GM19351 (cell line): ENCODE results near the gene ITGAX.

Experiments used
- ATAC-seq: cut with Tn5 transposase; IDR thresholded peaks from one replicate; pipeline ENCODE4 v1.9.1; 2021; ENCODE audit warnings: mild to moderate bottlenecking, moderate library complexity; ENCODE audit not compliant: unreplicated experiment

Gene ITGAX

DNA sequence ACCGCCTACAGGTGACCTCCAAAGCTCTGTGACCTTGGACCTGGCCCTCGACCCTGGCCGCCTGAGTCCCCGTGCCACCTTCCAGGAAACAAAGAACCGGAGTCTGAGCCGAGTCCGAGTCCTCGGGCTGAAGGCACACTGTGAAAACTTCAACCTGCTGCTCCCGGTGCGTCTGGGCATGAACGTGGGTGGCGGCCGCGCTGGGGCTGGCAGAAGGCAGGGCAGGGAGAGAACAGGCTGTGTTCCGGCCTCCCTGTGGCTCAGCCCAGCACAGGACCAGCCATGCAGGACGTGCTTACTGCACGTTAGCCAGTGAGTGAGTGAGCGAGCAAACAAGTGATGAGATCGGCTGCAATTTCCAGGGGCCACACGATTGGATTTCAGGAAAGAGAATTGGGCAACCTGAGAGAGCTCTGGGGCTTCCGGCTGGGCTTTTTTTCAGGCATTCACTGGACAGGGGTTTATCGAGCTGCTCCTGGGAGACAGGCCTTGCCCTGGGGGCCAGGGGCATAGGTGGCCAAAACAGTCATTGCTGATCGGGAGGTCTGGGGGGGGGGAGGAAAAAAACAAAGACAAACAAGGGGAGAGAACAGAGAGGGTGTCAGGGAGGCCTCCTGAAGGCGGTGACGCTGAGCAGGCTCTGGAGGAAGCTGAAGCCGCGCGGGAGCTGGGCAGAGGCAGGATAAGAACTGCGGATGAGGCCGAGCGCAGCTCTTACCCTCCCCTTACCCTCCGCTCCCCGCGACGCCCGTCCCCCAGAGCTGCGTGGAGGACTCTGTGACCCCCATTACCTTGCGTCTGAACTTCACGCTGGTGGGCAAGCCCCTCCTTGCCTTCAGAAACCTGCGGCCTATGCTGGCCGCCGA lies 16.9 kb downstream of the ITGAX start:
- ATAC-seq = no peak

- ATAC-seq = no peak
Observed at GRCh38 chr16:31373235-31373634, 18.3 kb downstream of the ITGAX start.

- ATAC-seq = no peak
Observed at GRCh38 chr16:31375231-31375630, 20.3 kb downstream of the ITGAX start.

GRCh38 chr16:31376705-31377104 lies 21.7 kb downstream of the ITGAX start:
- no peak for ATAC-seq

- no peak for ATAC-seq
Observed at GRCh38 chr16:31377210-31377903, 22.4 kb downstream of the ITGAX start.

DNA sequence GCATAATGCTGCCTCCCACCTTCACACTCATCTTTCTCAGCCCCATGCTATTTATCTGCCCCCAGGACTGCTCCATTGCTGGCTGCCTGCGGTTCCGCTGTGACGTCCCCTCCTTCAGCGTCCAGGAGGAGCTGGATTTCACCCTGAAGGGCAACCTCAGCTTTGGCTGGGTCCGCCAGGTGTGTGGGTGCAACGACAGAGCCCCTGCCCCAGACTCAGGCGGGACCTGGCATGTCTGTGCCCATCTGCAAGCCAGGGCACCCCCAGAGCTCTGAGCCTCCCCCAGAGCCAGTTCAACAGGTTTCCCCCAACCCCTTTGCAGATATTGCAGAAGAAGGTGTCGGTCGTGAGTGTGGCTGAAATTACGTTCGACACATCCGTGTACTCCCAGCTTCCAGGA lies 25.2 kb downstream of the ITGAX start:
- ATAC-seq = no peak

GRCh38 chr16:31382485-31383161 lies 27.6 kb downstream of the ITGAX start:
- ATAC-seq = peak; percentile 50

DNA sequence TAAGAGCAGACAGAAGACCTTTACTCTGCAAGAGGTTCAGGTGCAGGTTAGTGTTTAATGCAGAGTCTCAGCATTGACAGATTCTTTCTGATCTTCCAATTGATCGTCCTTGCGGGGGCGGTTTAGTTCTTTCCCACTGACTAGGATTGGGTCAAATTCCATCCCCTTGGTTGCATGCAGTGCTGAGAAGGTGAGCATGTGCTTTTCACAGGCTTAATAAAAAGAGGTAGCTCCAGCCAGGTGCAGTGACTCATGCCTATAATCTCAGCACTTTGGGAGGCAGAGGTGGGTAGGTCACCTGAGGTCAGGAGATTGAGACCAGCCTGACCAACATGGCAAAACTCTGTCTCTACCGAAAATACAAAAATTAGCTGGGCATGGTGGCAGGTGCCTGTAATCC lies 30.7 kb downstream of the ITGAX start:
- no peak for ATAC-seq

DNA sequence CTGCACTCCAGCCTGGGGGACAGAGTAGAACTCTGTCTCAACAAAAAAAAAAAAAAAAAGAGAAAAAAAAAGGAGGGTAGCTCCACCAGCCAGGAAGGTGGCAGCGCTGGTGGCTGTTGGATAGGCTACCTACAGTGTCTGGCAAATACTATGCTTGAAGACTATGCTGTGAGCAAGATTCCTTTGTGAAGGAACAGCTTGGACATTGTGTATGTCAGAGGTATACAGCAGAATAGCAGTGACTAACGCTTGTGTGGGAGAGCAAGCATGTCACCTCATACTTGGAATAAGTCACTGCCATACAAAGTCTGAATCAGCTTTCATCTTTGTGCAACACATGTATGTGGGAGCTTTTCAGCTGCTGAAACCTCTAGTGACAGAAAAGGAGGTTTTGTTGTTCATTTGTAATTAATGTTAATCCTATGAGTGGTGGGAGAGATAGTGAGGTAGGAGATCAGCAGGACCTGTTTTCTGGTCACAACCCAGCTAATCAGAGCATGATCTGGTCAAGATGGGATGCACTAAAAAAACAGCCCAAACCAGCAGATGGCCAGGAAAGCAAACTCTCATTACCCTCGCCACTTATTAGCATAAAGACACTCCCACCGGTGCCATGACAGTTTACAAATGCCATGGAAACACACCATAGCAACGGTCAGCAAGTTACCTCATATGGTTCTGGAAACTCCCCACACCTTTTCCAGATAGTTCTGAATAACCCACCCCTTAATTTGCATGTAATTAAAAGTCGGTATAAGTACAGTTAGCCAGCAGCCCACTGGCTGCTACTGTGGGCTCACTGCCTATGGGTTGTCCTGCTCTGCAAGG lies 31.4 kb downstream of the ITGAX start:
- ATAC-seq = peak; percentile 82

DNA sequence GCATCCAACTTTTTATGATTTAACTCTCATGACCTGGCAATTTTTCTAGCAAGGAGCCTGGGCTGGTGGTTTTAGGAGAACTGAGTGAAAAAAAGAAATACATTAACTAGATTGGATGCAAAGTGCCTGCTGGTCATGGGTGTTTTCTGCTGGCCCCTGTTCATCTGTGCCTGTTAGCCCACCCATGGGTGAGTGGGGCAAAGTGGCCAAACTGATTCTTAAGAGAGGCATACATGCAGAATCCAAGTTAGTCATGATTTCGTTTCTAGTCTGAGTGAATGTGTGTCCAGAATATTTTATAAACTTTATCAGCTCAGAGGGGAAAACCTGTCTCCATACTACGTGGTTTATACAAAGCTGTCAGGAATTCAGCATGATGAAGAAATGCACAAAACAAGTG lies 33.6 kb downstream of the ITGAX start:
- ATAC-seq = no peak

DNA sequence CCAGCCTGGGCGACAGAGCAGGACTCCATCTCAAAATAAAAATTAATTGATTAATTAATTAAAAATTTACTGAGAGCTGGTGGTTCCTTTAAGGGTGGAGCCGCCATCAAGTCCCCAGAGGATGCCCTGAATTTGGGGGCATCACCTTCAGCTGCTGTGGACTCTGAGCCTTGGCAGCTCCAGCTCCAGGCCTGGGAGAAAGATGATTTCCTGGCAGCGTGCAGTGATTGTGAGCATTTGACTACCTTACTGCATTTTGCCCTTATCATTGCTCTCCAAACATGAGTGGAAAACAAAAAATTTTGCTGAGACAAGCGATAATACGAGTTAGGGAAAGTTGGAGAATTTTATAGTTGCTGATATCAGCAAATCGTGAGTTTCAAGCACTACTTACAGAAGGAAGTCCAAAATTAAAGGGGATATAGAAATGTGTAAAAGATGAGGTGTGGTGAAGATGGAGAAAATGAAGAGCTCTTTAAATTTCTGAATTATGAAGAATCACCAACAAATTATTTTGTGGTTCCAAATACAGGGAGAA lies 35.6 kb downstream of the ITGAX start:
- no peak for ATAC-seq

- no peak for ATAC-seq
Observed at GRCh38 chr16:31393056-31393455, 38.1 kb downstream of the ITGAX start, which contains the start of gene ITGAD. ITGAD (plus strand) TSS chr16:31393335; CDS start chr16:31393361, 26 bp downstream.

DNA sequence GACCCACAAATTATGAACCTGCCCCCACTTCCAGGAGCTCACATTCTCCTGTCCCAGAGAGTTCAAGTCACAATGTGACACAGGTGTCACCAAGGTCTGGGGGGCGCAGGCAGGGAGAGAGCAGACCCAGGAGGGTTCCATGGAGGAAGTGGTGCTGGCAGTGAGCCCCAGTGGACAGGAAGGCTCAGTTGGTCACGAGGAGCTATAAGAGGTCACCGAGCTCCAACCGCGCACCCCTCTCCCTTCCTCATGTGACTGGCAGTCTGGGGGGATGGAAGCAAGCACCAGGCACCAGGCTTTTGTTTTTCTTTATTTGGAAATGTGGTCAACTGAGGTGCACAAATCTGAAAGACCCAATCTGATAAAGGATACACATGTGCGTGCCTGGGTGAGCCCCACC lies 40.7 kb downstream of the ITGAX start:
- no peak for ATAC-seq

DNA sequence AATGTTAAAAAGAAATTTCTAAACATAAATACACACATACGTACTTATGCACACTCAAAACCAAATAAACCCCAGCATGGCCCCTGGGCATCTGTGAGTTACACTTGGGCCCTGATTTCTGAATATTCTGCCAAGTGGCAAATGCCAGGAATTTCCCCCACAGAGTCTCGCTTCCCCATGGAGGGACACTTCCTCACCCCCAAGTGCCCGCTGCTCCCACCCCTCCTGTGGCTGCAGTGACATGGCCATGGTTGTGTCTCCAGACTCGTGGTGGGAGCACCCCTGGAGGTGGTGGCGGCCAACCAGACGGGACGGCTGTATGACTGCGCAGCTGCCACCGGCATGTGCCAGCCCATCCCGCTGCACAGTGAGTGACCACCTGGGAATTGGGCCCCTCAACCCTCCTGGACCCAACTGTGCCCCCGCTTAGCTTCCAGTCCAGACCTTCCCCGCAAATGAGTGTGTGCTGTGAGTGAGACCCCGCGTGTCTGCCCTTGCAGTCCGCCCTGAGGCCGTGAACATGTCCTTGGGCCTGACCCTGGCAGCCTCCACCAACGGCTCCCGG lies 42.2 kb downstream of the ITGAX start:
- ATAC-seq = no peak

DNA sequence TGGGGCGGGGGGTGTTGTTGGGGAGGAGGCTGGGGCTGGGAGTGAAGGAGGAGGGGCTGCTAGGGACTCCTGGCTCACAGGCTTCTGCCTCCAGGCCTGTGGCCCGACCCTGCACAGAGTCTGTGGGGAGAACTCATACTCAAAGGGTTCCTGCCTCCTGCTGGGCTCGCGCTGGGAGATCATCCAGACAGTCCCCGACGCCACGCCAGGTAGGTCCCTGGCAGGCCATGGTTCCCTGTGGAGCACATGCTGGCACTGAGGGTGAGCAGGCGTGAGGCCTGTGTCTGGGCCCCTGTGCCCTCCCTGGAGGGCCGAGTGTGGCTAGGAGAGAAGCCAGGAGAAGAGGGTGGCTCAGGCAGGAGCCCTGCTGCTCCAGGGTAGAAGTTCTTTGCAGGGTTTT lies 42.7 kb downstream of the ITGAX start:
- no peak for ATAC-seq

GRCh38 chr16:31400191-31400590 lies 45.2 kb downstream of the ITGAX start:
- no peak for ATAC-seq

GRCh38 chr16:31401436-31401835 lies 46.5 kb downstream of the ITGAX start:
- ATAC-seq = no peak

DNA sequence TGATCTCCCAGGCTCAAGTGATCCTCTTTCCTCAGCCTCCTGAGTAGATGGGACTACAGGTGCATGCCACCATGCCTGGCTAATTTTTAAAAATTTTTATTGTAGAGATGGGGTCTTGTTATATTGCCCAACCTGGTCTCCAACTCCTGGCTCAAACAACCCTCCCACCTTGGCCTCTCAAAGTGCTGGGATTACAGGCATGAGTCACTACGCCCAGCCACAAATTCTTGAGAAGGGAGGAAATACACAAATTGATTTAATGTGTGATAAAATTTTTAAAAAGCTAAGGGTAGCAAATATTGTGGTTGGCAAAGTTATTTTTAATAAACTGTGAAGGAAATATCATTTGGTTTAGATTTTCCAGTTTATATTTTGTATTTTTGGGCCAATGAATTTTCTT lies 47.7 kb downstream of the ITGAX start:
- ATAC-seq = no peak

DNA sequence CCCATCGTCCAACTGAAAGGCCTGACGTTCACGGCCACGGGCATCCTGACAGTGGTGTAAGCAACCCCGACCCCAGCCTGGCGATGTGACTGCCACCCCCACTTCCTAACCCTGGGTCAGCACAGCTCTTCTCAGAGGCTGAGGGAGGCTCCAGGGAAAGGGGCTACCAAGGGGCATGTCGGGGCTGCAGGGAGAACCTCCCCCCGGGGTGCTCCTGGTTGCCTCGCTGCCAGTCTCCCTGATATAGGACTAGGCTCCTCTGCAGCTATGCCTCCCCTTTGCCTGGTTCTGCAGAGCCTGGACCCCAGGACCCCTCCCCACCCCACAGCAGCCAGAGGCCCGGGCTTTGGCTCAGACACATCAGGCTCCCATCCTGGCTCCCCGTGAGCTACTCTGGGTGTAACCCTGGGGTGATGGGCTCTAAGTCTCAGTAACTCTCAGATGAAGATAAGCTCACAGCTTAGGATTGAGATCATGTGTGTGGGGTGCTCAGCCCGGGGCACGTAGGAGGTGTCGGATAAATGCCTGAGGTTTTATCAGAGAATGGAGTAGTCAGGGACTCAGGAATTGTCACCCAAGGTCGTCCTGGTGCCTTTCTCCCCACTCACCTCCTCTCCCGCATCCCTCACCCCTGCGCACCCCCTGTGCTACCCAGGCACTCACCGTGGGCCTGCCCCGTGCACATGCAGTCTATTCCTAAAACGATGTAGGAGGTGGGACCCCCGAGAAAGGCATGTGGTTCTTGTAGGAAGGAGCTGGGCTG lies 48.8 kb downstream of the ITGAX start:
- no peak for ATAC-seq
